ENCODE measurements around the gene LUM. TPM values are rescaled to one million over a fixed set of nuclear protein-coding genes. Genes with fewer than 3 reads are reported as not detected.

The LUM gene
- total RNA-seq, 1 experiment from 2014 or later: 0.23 TPM

DNA sequence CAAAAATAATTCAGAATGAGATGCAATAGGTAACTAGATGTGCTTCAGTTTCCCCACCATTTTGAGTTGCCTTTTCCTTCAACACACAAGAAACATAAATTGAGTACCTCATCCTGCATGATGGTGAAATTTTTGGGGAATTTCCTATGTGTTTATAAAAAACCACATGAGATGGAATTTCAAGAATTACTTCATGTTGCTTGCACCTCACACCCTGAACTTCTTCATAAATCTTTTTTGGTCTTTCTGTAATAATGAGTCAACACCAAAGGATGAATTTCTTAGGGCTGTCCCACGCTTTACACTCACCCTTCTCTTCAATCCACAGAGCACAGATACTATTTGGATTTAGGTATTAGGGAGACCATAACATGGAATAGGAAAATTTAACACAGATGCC is 22.6 kb upstream of the LUM start:
- Histone ChIP-seq H3K4me3 (ENCODE audit: low read depth in 2 of 2, low read length in 2 of 2) (no peak overlapping the region), H3K27me3 (ENCODE audit: control insufficient read depth, insufficient read depth, low read length) (no peaks in the 10 kb centered on the region), H3K4me1 (ENCODE audit: control insufficient read depth, insufficient read depth, low read length) (no peaks in the 10 kb centered on the region), H3K9me3 (ENCODE audit: control insufficient read depth, insufficient read depth, low read depth, low read length) (no peaks in the 10 kb centered on the region), H3K36me3 (ENCODE audit: control insufficient read depth, insufficient read depth, low read length) (no peaks in the 10 kb centered on the region), H3K27ac (ENCODE audit: low read length) (no peak overlapping the region)
- DNase-seq (ENCODE audit: low read depth, low spot score) (no peak), ATAC-seq (no peak)
- ChIA-PET POLR2A (no interaction called here), CTCF (no interaction called here)
- TF ChIP-seq, protein P1, sequence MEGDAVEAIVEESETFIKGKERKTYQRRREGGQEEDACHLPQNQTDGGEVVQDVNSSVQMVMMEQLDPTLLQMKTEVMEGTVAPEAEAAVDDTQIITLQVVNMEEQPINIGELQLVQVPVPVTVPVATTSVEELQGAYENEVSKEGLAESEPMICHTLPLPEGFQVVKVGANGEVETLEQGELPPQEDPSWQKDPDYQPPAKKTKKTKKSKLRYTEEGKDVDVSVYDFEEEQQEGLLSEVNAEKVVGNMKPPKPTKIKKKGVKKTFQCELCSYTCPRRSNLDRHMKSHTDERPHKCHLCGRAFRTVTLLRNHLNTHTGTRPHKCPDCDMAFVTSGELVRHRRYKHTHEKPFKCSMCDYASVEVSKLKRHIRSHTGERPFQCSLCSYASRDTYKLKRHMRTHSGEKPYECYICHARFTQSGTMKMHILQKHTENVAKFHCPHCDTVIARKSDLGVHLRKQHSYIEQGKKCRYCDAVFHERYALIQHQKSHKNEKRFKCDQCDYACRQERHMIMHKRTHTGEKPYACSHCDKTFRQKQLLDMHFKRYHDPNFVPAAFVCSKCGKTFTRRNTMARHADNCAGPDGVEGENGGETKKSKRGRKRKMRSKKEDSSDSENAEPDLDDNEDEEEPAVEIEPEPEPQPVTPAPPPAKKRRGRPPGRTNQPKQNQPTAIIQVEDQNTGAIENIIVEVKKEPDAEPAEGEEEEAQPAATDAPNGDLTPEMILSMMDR (IDR thresholded peaks at IDR 0.05): no peak
- TF ChIP-seq SIN3A (IDR thresholded peaks at IDR 0.05; ENCODE audit: borderline replicate concordance, insufficient read depth, low read depth, low read length): no peak
- TF ChIP-seq, protein P2, sequence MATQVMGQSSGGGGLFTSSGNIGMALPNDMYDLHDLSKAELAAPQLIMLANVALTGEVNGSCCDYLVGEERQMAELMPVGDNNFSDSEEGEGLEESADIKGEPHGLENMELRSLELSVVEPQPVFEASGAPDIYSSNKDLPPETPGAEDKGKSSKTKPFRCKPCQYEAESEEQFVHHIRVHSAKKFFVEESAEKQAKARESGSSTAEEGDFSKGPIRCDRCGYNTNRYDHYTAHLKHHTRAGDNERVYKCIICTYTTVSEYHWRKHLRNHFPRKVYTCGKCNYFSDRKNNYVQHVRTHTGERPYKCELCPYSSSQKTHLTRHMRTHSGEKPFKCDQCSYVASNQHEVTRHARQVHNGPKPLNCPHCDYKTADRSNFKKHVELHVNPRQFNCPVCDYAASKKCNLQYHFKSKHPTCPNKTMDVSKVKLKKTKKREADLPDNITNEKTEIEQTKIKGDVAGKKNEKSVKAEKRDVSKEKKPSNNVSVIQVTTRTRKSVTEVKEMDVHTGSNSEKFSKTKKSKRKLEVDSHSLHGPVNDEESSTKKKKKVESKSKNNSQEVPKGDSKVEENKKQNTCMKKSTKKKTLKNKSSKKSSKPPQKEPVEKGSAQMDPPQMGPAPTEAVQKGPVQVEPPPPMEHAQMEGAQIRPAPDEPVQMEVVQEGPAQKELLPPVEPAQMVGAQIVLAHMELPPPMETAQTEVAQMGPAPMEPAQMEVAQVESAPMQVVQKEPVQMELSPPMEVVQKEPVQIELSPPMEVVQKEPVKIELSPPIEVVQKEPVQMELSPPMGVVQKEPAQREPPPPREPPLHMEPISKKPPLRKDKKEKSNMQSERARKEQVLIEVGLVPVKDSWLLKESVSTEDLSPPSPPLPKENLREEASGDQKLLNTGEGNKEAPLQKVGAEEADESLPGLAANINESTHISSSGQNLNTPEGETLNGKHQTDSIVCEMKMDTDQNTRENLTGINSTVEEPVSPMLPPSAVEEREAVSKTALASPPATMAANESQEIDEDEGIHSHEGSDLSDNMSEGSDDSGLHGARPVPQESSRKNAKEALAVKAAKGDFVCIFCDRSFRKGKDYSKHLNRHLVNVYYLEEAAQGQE (IDR thresholded peaks at IDR 0.05; ENCODE audit: insufficient read depth in 1 of 2, low read depth in 2 of 2, low read length in 1 of 2): no peak
- TF ChIP-seq POLR2AphosphoS5 (IDR thresholded peaks at IDR 0.05; ENCODE audit: low read depth, low read length): no peak
- no peak for TF ChIP-seq TCF7L2 (IDR thresholded peaks at IDR 0.05; ENCODE audit: low read depth, low read length)
- intact Hi-C loops (cut with micrococcal nuclease; ENCODE audit: unreplicated experiment) (no loop called here), in situ Hi-C loops (cut with HindIII; ENCODE audit: low pct_unique_long_range_greater_than_20kb, low sequenced_read_pairs) (no loop called here)
- no TSS peak for BruUV-seq (replicated peaks)

- BruUV-seq (replicated peaks): no TSS peak
- Histone ChIP-seq H3K4me1 (ENCODE audit: control insufficient read depth, insufficient read depth, low read length) (no peaks in the 10 kb centered on the region), H3K36me3 (ENCODE audit: control insufficient read depth, insufficient read depth, low read length) (no peaks in the 10 kb centered on the region), H3K27ac (ENCODE audit: low read length) (no peak overlapping the region), H3K9me3 (ENCODE audit: control insufficient read depth, insufficient read depth, low read depth, low read length) (no peaks in the 10 kb centered on the region), H3K27me3 (ENCODE audit: control insufficient read depth, insufficient read depth, low read length) (no peaks in the 10 kb centered on the region), H3K4me3 (ENCODE audit: low read depth in 2 of 2, low read length in 2 of 2) (no peak overlapping the region)
- POLR2A ChIA-PET: no interaction called here
- TF ChIP-seq, protein P1 (IDR thresholded peaks at IDR 0.05): no peak
- TF ChIP-seq POLR2AphosphoS5 (IDR thresholded peaks at IDR 0.05; ENCODE audit: low read depth, low read length) (no peak), TCF7L2 (IDR thresholded peaks at IDR 0.05; ENCODE audit: low read depth, low read length) (no peak), SIN3A (IDR thresholded peaks at IDR 0.05; ENCODE audit: borderline replicate concordance, insufficient read depth, low read depth, low read length) (no peak)
- TF ChIP-seq, protein P2 (IDR thresholded peaks at IDR 0.05; ENCODE audit: insufficient read depth in 1 of 2, low read depth in 2 of 2, low read length in 1 of 2): no peak
- CTCF ChIA-PET: no interaction called here
- in situ Hi-C loops (cut with HindIII; ENCODE audit: low pct_unique_long_range_greater_than_20kb, low sequenced_read_pairs): no loop called here
- DNase-seq (ENCODE audit: low read depth, low spot score) (no peak), ATAC-seq (no peak)
- intact Hi-C loops (cut with micrococcal nuclease; ENCODE audit: unreplicated experiment): no loop called here
Observed at GRCh38 chr12:91129662-91130362, 18.5 kb upstream of the LUM start.

Measured in Panc1 (cell line).